ENCODE data around the gene RAD51B.

DNA sequence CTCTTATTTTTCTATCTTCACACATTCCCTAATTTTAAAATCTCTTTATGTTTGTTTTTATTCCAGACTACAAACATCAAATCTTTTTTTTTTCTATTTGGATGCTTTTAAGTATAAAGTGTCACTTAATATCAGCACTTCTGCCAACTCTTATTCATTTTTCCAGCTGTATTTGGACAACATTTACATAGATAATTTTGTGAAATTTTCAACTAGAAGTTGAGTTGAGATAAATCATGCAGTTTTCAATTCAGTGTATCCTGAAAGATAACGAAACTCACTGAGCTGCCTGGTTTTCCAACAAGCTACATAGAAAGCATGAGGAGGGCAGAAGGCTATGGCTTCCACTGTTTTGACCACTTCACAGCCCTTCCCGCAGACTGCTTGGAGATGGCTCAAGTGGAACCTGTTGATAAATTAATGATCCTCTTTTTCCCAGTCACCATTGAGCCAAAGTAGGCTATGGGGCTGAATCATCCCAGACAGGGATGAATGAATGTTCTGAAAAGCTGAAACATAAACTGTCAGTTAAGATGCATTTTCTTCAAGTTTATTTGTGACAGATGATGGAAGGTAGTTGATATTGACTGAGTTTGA, 213.9 kb downstream of the RAD51B start:
- no peak for TF ChIP-seq EZH2 (IDR thresholded peaks at IDR 0.05)
- TF ChIP-seq POLR2AphosphoS5 (IDR thresholded peaks at IDR 0.05; ENCODE audit: borderline replicate concordance, low read depth, low read length), result no peak
- TF ChIP-seq FOXP2 (optimal IDR thresholded peaks at IDR 0.05; ENCODE audit: control extremely low read depth, extremely low read length, insufficient read depth), result no peak
